SJCRH30 (cell line): Measurements from ENCODE around the gene CD28. TPM values are rescaled to one million over a fixed set of nuclear protein-coding genes. Genes with fewer than 3 reads are reported as not detected.
A peak's percentile ranks its signal among the peaks of the same experiment; 100 is the strongest.

Source experiments
- DNase-seq, 2 experiments: peaks; one replicate each; pipeline ENCODE4 v3.0.0-alpha.2; 2015 to 2020
- H3K27ac ChIP-seq: fragments of 250-450 bp; sonication (Bioruptor Pico); 2 replicates; pipeline ENCODE4 v1.5.1; 2020; ENCODE audit warnings: mild to moderate bottlenecking, moderate library complexity
- H3K27me3 ChIP-seq: fragments of 250-450 bp; sonication (Bioruptor Pico); 2 replicates; pipeline ENCODE4 v1.5.1; 2020; ENCODE audit warnings: mild to moderate bottlenecking, moderate library complexity
- H3K36me3 ChIP-seq: fragments of 250-450 bp; sonication (Bioruptor Pico); 2 replicates; pipeline ENCODE4 v1.5.1; 2020; ENCODE audit warnings: mild to moderate bottlenecking, moderate library complexity
- H3K4me1 ChIP-seq: fragments of 250-450 bp; sonication (Bioruptor Pico); 2 replicates; pipeline ENCODE4 v1.5.1; 2020; ENCODE audit warnings: mild to moderate bottlenecking, moderate library complexity
- H3K4me3 ChIP-seq: fragments of 250-450 bp; sonication (Bioruptor Pico); 2 replicates; pipeline ENCODE4 v1.5.1; 2020; ENCODE audit warnings: mild to moderate bottlenecking, moderate library complexity
- H3K9me3 ChIP-seq: fragments of 250-450 bp; sonication (Bioruptor Pico); replicated peaks from 2 replicates; pipeline ENCODE4 v1.5.1; 2020; ENCODE audit warnings: mild to moderate bottlenecking, moderate library complexity
- total RNA-seq: library from RNA; depleted of rRNA; stranded (reverse); fragments of >200 nt; shearing (Covaris generic); gene quantifications from 2 replicates; pipeline ENCODE4 v1.2.3, GENCODE V29; 2014

Gene CD28
- total RNA-seq, 1 experiment from 2014 or later, result 0.24 TPM

GRCh38 chr2:203715744-203716143 lies 9.3 kb downstream of the CD28 start:
- no peaks in the 10 kb centered on the region for H3K36me3 ChIP-seq
- H3K27me3 ChIP-seq, result no peaks in the 10 kb centered on the region
- H3K4me1 ChIP-seq, result no peaks in the 10 kb centered on the region
- H3K27ac ChIP-seq, result no peak overlapping the region
- H3K4me3 ChIP-seq, result no peak overlapping the region
- H3K9me3 ChIP-seq, result no peaks in the 10 kb centered on the region
- no peak for DNase-seq

DNA sequence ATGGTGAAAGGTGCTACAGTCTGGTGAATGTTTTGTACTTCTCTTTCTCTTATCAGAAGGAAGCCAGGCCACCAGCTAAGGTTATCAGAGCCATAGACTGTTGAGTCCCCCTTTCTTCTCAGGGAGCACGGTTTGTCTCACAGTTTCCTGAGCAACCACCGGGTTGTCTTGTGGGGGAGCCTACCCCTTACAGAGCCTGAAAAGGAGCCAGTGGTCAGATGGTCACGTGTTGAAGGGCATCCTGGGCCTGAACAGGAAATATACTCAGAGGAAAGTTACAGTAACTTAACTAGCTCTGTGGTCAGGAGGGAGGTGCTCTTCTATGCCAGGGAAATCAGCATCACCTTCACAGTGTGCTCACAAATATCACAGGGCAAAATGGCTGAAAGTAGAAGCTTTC lies 11.6 kb downstream of the CD28 start:
- no peak overlapping the region for H3K4me3 ChIP-seq
- no peak overlapping the region for H3K27ac ChIP-seq
- no peak for DNase-seq
- H3K36me3 ChIP-seq, result no peaks in the 10 kb centered on the region
- peaks cover 11% of the 10 kb centered on the region for H3K4me1 ChIP-seq
- no peaks in the 10 kb centered on the region for H3K9me3 ChIP-seq
- no peaks in the 10 kb centered on the region for H3K27me3 ChIP-seq

DNA sequence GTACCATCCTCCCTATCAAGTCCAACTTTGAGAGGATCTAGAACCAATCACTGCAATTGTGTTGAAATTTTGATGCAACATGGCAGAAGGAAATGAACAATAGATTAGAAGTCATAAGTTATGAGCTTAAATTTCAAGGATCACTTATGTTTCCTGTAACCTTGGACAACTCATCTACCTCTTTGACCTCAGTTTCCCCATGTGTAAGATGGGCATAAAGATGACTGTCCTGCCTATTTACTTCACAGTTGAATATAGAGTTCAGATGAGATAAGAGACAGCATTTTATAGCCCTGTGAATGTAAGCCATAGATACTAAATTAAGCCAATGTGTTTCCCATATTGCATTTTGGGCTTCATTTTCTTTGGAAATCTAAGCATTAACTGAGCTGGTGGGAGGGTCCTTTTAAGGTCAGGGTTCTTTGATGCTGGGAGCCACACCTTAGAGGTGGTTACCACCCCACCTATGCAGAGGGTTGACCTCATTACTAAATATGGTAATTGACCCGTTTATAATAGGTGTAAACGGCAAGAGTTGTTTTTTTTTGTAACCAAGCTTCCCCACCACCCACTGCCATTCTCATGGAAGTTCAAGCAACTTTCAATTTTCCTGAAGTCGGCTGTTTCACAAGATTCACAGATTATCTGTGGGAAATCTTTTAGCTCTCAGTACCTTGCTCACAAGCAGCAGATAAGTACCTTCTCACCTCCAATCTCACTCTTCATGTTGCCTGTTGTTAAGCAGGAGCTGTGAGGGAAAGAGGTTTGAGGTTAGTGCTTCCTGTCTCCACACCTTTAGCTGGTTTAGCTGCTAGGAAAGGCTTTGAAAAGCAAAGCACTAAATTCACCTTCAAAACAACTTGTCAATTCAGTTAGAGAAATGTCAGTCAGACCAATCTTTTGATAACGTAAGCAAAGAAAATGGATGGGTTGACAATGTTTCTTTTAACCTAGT lies 13.3 kb downstream of the CD28 start:
- no peaks in the 10 kb centered on the region for H3K9me3 ChIP-seq
- no peak for DNase-seq
- no peaks in the 10 kb centered on the region for H3K27me3 ChIP-seq
- H3K4me3 ChIP-seq, result no peak overlapping the region
- peaks cover 11% of the 10 kb centered on the region for H3K4me1 ChIP-seq
- H3K36me3 ChIP-seq, result no peaks in the 10 kb centered on the region
- no peak overlapping the region for H3K27ac ChIP-seq

GRCh38 chr2:203720915-203721672 lies 14.7 kb downstream of the CD28 start:
- H3K4me1 ChIP-seq, result peaks cover 11% of the 10 kb centered on the region
- no peak overlapping the region for H3K4me3 ChIP-seq
- no peaks in the 10 kb centered on the region for H3K36me3 ChIP-seq
- H3K27me3 ChIP-seq, result no peaks in the 10 kb centered on the region
- H3K27ac ChIP-seq, result no peak overlapping the region
- DNase-seq, result no peak
- no peaks in the 10 kb centered on the region for H3K9me3 ChIP-seq

DNA sequence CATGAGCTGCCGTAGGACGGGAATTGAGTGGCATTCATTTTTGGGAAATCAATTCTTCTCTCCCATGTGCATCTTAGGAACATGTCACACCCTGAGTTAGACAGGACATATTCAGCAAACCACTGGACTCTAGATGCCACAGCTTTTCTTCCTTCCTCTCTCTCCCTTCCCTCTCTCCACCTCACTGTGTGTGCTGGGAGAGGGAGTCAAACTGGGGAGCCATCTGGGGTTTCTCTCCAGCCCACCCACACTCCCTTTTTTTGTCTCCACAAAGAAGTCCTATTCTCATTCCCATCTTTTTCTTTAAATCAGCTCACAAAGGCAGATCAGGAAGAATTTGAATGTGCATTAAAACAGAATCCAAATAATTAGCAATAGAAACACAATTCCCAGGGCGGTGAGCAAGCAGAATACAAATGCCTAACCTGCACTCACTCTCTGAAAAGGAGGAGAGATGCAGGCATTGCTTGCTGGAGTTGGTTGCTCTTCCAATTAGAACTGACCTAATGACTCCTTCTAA lies 15.4 kb downstream of the CD28 start:
- peaks cover 11% of the 10 kb centered on the region for H3K4me1 ChIP-seq
- H3K27me3 ChIP-seq, result no peaks in the 10 kb centered on the region
- no peak overlapping the region; the same call in 1 of the 2 replicates for H3K27ac ChIP-seq
- H3K9me3 ChIP-seq, result no peaks in the 10 kb centered on the region
- DNase-seq, result no peak
- H3K36me3 ChIP-seq, result no peaks in the 10 kb centered on the region
- H3K4me3 ChIP-seq, result no peak overlapping the region

DNA sequence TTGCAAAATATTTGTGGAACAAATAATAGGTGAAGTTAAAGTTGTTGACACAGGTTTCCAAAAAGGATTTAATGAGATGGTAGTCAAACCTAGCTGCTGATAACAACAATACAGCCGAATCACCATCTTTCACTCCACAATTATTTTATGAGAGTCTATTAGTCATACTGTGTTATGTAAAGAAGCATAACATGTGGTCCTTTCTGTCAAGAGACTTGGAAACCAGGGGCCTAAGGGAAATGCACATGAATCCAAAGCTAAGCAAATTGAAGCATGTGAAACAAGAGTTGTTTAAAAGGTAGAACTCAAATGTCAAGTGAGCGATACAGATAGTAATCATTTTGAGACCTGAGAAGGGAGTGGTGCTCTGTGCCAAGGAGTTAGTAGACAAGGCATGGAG lies 16.0 kb downstream of the CD28 start:
- H3K27ac ChIP-seq, result peak overlapping the region; percentile 48
- no peaks in the 10 kb centered on the region for H3K9me3 ChIP-seq
- peak; percentile 14 to 63 for DNase-seq
- no peaks in the 10 kb centered on the region for H3K36me3 ChIP-seq
- peaks cover 11% of the 10 kb centered on the region for H3K4me1 ChIP-seq
- no peak overlapping the region for H3K4me3 ChIP-seq
- H3K27me3 ChIP-seq, result no peaks in the 10 kb centered on the region

DNA sequence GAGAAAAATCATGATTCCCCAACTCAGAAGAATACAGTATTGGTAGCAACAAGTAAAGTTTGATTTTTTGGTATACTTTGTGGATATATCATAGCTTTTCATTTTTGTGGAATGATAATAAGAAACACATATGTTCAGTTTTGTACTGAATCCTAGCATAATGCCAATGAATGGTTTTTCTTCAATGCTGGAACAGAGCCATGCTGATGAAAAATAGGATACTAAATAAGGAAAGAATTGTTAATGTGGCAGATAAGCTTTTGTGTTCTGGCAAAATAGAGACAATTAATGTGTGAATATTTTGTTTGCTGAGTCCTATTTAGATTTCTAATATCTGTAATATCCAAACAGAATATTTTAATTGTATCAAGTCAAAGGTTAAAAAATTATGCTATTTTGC lies 21.9 kb downstream of the CD28 start:
- DNase-seq, result no peak
- Histone ChIP-seq H3K27ac (no peak overlapping the region), H3K27me3 (no peaks in the 10 kb centered on the region), H3K4me1 (peaks cover 28% of the 10 kb centered on the region), H3K4me3 (no peak overlapping the region), H3K36me3 (no peaks in the 10 kb centered on the region), H3K9me3 (no peaks in the 10 kb centered on the region)

DNA sequence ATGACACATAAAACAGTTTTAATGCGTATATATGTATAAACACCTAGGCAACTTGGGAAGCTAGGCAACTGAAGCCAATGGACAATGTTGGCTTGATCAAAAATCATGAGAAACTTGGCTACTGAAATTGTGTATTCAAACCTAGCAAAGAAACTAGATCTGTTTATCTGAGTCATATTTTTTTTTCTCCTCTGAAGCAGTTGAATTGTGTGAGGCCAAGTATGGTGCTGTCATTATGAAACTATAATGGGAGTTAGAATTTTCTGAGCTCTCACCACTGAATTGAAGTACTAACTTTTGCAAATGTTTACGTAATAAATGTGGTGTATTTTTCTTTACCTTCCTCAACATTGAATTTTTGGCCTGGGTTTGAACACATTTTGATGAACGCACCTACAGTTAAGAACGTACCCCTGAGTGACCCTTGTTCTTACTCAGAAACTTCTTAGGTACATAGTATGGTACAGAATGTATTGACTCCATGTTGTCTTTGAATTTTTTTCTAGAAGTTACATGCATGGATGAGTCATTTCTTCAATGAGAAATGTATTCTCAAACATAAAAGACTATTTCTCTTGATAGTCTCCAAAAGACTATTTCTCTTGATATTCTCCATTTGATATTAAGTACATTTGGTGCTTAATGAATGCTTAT lies 23.8 kb downstream of the CD28 start:
- Histone ChIP-seq H3K27ac (no peak overlapping the region), H3K4me1 (peaks cover 39% of the 10 kb centered on the region), H3K9me3 (no peaks in the 10 kb centered on the region), H3K27me3 (no peaks in the 10 kb centered on the region), H3K4me3 (no peak overlapping the region), H3K36me3 (no peaks in the 10 kb centered on the region)
- no peak for DNase-seq

GRCh38 chr2:203730883-203731282 lies 24.4 kb downstream of the CD28 start:
- Histone ChIP-seq H3K9me3 (no peaks in the 10 kb centered on the region), H3K36me3 (no peaks in the 10 kb centered on the region), H3K4me1 (peaks cover 39% of the 10 kb centered on the region), H3K27ac (peak overlapping the region; percentile 99), H3K27me3 (no peaks in the 10 kb centered on the region), H3K4me3 (no peak overlapping the region)
- DNase-seq, result peak in 1 of 2 experiments; percentile 31

DNA sequence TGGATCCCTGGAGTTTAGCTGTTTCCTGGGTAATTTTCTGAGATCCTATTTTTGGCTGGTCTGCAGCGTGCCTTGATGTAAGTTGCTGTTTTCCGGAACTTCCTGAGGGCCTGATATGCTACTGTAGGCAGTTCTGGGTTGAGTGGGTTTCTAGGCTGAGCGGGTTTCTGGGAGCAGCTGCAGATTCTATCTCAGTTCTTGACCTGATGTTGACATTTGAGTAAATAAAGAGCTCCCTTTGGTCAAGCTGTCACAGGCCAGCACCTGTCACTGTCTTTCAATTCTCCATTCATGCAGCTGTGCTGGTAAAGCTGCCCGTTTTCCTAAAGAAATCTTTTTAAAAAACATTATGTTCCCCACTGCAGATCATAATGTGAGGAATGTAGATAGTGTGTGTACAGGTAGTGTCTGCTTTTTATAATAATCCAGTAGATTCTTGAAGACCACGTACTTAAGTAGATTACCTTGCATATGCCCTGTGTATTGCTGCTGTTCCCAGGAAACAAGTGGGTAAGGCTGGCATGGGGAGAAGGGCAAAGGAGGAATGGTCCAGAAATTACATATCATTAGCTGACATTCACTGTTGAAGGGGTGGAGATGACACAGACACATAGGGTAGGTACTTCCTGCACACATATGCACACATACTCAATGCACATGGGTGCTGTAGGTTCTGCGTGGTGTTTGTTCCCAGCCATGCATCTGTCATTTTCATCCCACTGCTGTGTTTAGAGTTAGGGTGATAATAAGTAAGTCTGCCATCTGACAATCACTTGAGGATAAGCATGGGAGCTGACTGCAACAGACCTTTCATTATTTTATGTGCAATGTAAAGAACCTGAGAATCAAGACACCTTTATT lies 25.9 kb downstream of the CD28 start:
- Histone ChIP-seq H3K4me3 (peak overlapping the region; percentile 15), H3K4me1 (peaks cover 39% of the 10 kb centered on the region), H3K9me3 (no peaks in the 10 kb centered on the region), H3K27me3 (no peaks in the 10 kb centered on the region), H3K27ac (peak overlapping the region; percentile 99), H3K36me3 (no peaks in the 10 kb centered on the region)
- DNase-seq, result peak; percentile 95 to 99

DNA sequence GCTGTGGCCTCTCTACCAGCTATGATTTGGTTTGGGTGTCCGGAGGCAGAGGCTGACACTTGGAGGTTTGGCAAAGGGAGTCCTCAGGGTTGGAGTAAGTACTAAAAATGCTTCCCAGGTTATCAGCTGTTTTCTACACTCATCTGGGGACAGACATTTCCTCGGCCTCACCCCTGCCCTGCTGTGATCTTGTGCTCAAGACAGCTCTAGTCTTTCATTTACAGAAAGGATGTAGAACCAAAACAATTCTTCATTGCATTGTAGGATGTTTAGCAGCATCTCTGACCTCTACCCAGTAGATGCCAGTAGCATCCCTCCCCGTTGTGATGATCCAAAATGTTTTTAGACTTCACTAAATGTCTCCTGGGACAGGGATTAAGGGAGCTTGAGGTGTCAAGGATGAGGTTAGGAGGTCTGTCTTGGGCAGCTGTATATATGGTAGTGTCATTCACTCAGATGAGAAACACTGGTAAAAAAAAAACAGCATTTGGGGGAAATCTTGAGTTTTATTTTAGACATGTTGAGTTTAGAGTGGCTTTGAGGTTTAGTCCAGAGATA lies 26.6 kb downstream of the CD28 start:
- Histone ChIP-seq H3K4me1 (peaks cover 39% of the 10 kb centered on the region), H3K9me3 (no peaks in the 10 kb centered on the region), H3K27me3 (no peaks in the 10 kb centered on the region), H3K36me3 (no peaks in the 10 kb centered on the region), H3K4me3 (peak overlapping the region; percentile 15; the same call in 1 of the 2 replicates), H3K27ac (peak overlapping the region; percentile 99)
- DNase-seq, result peak; percentile 60 to 80

GRCh38 chr2:203733684-203734083 lies 27.2 kb downstream of the CD28 start:
- Histone ChIP-seq H3K4me3 (no peak overlapping the region), H3K9me3 (no peaks in the 10 kb centered on the region), H3K27ac (peak overlapping the region; percentile 99), H3K36me3 (no peaks in the 10 kb centered on the region), H3K27me3 (no peaks in the 10 kb centered on the region), H3K4me1 (peaks cover 39% of the 10 kb centered on the region)
- no peak for DNase-seq

- DNase-seq, result no peak
- Histone ChIP-seq H3K4me1 (peaks cover 39% of the 10 kb centered on the region), H3K4me3 (no peak overlapping the region), H3K27ac (peak overlapping the region; percentile 99; the same call in 1 of the 2 replicates), H3K9me3 (no peaks in the 10 kb centered on the region), H3K36me3 (no peaks in the 10 kb centered on the region), H3K27me3 (no peaks in the 10 kb centered on the region)
These were observed 28.0 kb downstream of the CD28 start for GRCh38 chr2:203734276-203734983.
